Body of pancreas (tissue), 4 donors: Measurements from ENCODE around the gene NOX3. TPM values are rescaled to one million over a fixed set of nuclear protein-coding genes. Genes with fewer than 3 reads are reported as not detected.

Source experiments
- ATAC-seq: fragments of 150-250 bp; one replicate; pipeline ENCODE4 v1.9.1; 2016
- DNase-seq, 4 donors: peaks; one replicate each; pipeline ENCODE4 v3.0.0-alpha.2; 2019
- H3K27ac ChIP-seq, 4 donors: fragments of 200-600 bp; sonication (generic); 1 replicate in 3 of 4; 2 replicates in 1 of 4; pipeline versions ENCODE4 v1.5.1 to v1.6.1; 2016 to 2019; ENCODE audit warnings: mild to moderate bottlenecking in 1 of 4, mixed read lengths in 1 of 4, moderate library complexity in 1 of 4
- H3K27me3 ChIP-seq, 2 donors: fragments of 200-600 bp; sonication (generic); one replicate each; pipeline ENCODE4 v1.6.0; 2016; ENCODE audit warnings: mild to moderate bottlenecking in 1 of 2
- H3K36me3 ChIP-seq, 2 donors: fragments of 200-600 bp; sonication (generic); replicated peaks in 1 of 2; 2 replicates each; pipeline ENCODE4 v1.5.1; 2016; ENCODE audit warnings: low read depth in 2 of 2; ENCODE audit not compliant: insufficient read depth in 1 of 2
- H3K4me1 ChIP-seq: fragments of 200-600 bp; sonication (generic); one replicate; pipeline ENCODE4 v1.6.0; 2016
- H3K4me3 ChIP-seq, 2 donors: fragments of 200-600 bp; sonication (generic); 1 replicate in 1 of 2; 2 replicates in 1 of 2; pipeline ENCODE4 v1.5.1; 2016 to 2019
- H3K9me3 ChIP-seq, 3 donors: fragments of 200-600 bp; sonication (generic); 1 replicate in 2 of 3; 2 replicates in 1 of 3; pipeline ENCODE4 v1.5.1; 2016
- POLR2A ChIP-seq, 3 donors: fragments of 450-650 bp; IDR thresholded peaks; one replicate each; pipeline ENCODE4 v1.6.1; 2016; ENCODE audit warnings: antibody characterized with exemption in 3 of 3, mild to moderate bottlenecking in 2 of 3
- WGBS, 2 donors: methylation state at CpG; one replicate each; pipeline ENCODE4 v1.1.5; 2017; 5-methylcytosine and 5-hydroxymethylcytosine counted together
- intact Hi-C: fragments of 100-400 bp; cut with DNase I; formaldehyde crosslinking; loops from one replicate; pipeline ENCODE4 v1.15.1; 2023
- total RNA-seq, 2 donors: library from RNA; depleted of rRNA; stranded (reverse); fragments of >200 nt; gene quantifications; one replicate each; pipeline ENCODE4 v1.1.0, GENCODE V29; 2016
- TF ChIP-seq, protein P1 (sequence below), 7 experiments: fragments of 450-650 bp in 4 of 7; fragments of 200-600 bp in 3 of 7; sonication (generic) in 3 of 7; IDR thresholded peaks; one replicate each; pipeline ENCODE4 v1.5.1; 2016 to 2019; ENCODE audit warnings: antibody characterized with exemption in 7 of 7

The NOX3 gene
- total RNA-seq, 2 donors from 2014 or later: not detected

DNA sequence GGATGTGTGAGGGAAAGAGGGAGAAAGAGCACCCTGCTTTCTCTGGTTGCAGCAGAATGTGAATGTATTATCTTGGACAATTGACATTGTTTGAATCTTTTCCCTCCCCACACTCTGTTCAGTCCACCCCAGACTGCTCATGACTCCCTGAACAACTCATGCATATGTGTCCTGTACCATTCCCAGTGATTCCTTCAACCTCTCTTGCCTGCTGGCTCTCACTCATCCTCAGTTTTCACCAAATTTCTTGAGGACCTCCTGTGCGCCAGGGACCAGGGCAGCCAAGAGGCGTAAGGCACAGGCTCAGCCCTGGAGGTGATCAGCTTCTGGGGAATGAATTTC is 5.4 kb downstream of the NOX3 start:
- H3K4me1 ChIP-seq: peaks cover 4% of the 10 kb centered on the region
- WGBS, 2 donors: 85 to 94% methylated on average over 2 of the region's 2 CpGs

GRCh38 chr6:155449450-155450239 is 6.0 kb downstream of the NOX3 start:
- TF ChIP-seq, protein P1, sequence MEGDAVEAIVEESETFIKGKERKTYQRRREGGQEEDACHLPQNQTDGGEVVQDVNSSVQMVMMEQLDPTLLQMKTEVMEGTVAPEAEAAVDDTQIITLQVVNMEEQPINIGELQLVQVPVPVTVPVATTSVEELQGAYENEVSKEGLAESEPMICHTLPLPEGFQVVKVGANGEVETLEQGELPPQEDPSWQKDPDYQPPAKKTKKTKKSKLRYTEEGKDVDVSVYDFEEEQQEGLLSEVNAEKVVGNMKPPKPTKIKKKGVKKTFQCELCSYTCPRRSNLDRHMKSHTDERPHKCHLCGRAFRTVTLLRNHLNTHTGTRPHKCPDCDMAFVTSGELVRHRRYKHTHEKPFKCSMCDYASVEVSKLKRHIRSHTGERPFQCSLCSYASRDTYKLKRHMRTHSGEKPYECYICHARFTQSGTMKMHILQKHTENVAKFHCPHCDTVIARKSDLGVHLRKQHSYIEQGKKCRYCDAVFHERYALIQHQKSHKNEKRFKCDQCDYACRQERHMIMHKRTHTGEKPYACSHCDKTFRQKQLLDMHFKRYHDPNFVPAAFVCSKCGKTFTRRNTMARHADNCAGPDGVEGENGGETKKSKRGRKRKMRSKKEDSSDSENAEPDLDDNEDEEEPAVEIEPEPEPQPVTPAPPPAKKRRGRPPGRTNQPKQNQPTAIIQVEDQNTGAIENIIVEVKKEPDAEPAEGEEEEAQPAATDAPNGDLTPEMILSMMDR (IDR thresholded peaks at IDR 0.05): no peak
- TF ChIP-seq POLR2A (IDR thresholded peaks at IDR 0.05): no peak
- Histone ChIP-seq H3K27me3 (no peaks in the 10 kb centered on the region), H3K4me1 (peaks cover 4% of the 10 kb centered on the region), H3K36me3 (no peaks in the 10 kb centered on the region), H3K4me3 (no peak overlapping the region), H3K27ac (no peak overlapping the region), H3K9me3 (no peaks in the 10 kb centered on the region)
- no peak for DNase-seq
- intact Hi-C loops: no loop called here
- no peak for ATAC-seq
- WGBS, 2 donors: 32 to 36% methylated on average over 14 of the region's 14 CpGs

More for the DNA sequence above, 5.4 kb downstream of the NOX3 start:
- Histone ChIP-seq H3K9me3 (no peaks in the 10 kb centered on the region), H3K27me3 (no peaks in the 10 kb centered on the region), H3K27ac (no peak overlapping the region), H3K4me3 (no peak overlapping the region), H3K36me3 (no peaks in the 10 kb centered on the region)
- intact Hi-C loops: no loop called here
- DNase-seq: no peak
- TF ChIP-seq POLR2A (IDR thresholded peaks at IDR 0.05): no peak
- TF ChIP-seq, protein P1 (IDR thresholded peaks at IDR 0.05): no peak
- ATAC-seq: no peak

DNA sequence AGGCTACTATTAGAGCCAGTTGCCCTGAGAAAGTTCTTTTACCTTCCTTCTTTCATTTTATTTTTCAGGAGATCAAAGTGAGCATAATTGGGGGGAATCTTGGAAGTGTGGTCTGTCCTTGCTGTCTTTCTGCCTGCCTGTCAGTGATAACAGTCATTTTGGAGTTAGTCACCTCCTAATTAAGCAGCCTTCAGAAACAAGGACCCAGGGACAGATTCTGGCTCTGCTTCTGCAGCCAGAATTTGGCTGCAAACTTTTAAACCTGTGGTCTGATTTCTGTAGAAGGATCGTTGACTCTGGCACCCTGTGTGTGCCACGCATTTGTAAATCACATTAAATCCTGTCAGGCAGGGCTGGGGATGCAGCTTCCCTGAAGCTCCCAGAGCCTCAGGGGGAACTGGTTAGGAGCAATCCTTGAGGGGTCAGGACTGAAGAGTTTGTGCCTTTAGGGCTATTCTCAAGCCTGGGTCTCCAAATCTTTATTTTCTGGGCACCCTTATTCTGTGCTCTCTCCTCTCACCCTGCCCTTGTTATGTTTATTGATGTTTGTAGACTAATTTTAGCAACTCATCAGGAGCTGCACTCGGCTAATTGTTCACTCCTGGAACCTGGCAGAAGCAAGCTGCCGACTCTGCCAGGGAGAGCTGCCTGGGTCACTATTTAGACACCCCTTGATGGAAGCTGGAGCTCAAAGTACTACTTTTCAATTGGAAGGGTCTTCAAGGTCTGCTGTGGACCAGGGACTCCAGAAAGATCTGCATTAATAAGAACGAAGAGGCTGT is 6.8 kb downstream of the NOX3 start:
- 15 to 16% methylated on average over 5 of the region's 5 CpGs for WGBS, 2 donors
- Histone ChIP-seq H3K27me3 (no peaks in the 10 kb centered on the region), H3K36me3 (no peaks in the 10 kb centered on the region), H3K4me1 (peaks cover 4% of the 10 kb centered on the region), H3K27ac (no peak overlapping the region), H3K9me3 (no peaks in the 10 kb centered on the region), H3K4me3 (no peak overlapping the region)
- intact Hi-C loops: no loop called here
- no peak for ATAC-seq
- DNase-seq: no peak
- TF ChIP-seq, protein P1 (IDR thresholded peaks at IDR 0.05): no peak
- TF ChIP-seq POLR2A (IDR thresholded peaks at IDR 0.05): no peak

DNA sequence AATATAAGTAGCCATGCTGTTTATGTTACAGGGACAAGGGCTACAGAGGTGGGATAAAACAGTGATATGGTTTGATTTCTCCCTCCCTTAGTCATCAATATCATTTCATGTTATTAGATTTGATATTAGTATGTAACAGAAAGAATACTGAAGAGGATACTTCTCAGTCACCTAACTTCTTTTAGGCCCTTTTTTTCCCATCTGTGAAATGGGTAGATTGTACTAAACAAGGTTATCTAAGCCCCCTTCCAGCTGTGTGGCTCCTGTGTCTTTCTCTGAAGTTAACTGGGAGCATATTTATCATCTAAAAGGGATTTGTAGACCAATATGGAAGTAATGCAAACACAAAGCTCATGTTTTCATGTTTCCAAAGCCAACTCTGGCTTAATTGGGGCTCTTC is 7.7 kb downstream of the NOX3 start:
- intact Hi-C loops: no loop called here
- Histone ChIP-seq H3K9me3 (no peaks in the 10 kb centered on the region), H3K27ac (no peak overlapping the region), H3K4me1 (peaks cover 4% of the 10 kb centered on the region), H3K27me3 (no peaks in the 10 kb centered on the region), H3K4me3 (no peak overlapping the region), H3K36me3 (no peaks in the 10 kb centered on the region)
- DNase-seq (no peak), ATAC-seq (no peak)
- TF ChIP-seq POLR2A (IDR thresholded peaks at IDR 0.05): no peak
- TF ChIP-seq, protein P1 (IDR thresholded peaks at IDR 0.05): no peak
